Testis (tissue), 2 donors: Measurements from ENCODE around the gene BATF.

ENCODE experiments used
- POLR2A ChIP-seq: fragments of 450-650 bp; IDR thresholded peaks from one replicate; pipeline ENCODE4 v1.6.1; 2017; ENCODE audit warnings: antibody characterized with exemption, mild to moderate bottlenecking, moderate library complexity
- TF ChIP-seq, protein P1 (sequence below), 3 experiments: fragments of 450-650 bp in 2 of 3; fragments of 200-600 bp in 1 of 3; sonication (generic) in 1 of 3; IDR thresholded peaks; one replicate each; pipeline ENCODE4 v1.5.1; 2016 to 2019; ENCODE audit warnings: antibody characterized with exemption in 3 of 3, mild to moderate bottlenecking in 2 of 3, moderate library complexity in 1 of 3

DNA sequence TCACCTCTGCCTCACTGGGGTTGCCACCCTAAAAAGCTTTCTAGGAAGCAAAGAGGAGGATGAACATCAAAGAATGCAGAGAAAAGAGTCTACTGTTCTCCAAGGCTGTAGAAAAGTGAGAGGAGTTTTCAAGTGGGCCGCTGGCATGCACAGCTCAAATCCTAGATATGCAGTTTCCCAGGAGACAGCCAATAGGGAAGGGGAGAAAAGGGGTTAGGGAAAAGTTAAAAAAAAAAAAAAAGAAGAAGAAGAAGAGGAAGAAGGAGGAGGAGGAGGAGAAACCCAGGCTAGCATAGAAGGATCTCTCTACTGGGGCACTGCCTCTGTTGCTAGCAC lies 682 bp downstream of the BATF start:
- TF ChIP-seq, protein P1, sequence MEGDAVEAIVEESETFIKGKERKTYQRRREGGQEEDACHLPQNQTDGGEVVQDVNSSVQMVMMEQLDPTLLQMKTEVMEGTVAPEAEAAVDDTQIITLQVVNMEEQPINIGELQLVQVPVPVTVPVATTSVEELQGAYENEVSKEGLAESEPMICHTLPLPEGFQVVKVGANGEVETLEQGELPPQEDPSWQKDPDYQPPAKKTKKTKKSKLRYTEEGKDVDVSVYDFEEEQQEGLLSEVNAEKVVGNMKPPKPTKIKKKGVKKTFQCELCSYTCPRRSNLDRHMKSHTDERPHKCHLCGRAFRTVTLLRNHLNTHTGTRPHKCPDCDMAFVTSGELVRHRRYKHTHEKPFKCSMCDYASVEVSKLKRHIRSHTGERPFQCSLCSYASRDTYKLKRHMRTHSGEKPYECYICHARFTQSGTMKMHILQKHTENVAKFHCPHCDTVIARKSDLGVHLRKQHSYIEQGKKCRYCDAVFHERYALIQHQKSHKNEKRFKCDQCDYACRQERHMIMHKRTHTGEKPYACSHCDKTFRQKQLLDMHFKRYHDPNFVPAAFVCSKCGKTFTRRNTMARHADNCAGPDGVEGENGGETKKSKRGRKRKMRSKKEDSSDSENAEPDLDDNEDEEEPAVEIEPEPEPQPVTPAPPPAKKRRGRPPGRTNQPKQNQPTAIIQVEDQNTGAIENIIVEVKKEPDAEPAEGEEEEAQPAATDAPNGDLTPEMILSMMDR (IDR thresholded peaks at IDR 0.05): no peak
- TF ChIP-seq POLR2A: no peak
